Measurements from ENCODE around the gene CCDC61.

CCDC61 gene

GRCh38 chr19:46017095-46017429 is 21.8 kb downstream of the CCDC61 start:
- no peak for DNase-seq

GRCh38 chr19:46017874-46018675 is 22.8 kb downstream of the CCDC61 start:
- DNase-seq = no peak

GRCh38 chr19:46018729-46019251 is 23.5 kb downstream of the CCDC61 start:
- DNase-seq = no peak

- DNase-seq = no peak
Measured at GRCh38 chr19:46019270-46019669, 24.0 kb downstream of the CCDC61 start.

DNA sequence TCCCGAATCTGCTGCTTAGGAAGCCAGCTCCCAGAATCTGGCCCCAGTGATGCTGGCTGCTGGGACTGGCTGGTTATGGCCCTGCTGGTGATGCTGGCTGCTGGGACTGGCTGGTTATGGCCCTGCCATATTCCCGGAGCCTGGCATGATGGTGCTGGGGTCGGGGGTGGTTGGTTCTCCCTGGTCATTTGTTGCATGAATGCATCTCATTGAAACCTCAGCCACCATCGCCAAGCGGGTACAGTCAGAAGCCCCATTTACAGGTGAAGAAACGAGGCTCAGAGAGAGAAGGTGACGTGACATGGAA is 25.5 kb downstream of the CCDC61 start:
- DNase-seq = no peak

DNA sequence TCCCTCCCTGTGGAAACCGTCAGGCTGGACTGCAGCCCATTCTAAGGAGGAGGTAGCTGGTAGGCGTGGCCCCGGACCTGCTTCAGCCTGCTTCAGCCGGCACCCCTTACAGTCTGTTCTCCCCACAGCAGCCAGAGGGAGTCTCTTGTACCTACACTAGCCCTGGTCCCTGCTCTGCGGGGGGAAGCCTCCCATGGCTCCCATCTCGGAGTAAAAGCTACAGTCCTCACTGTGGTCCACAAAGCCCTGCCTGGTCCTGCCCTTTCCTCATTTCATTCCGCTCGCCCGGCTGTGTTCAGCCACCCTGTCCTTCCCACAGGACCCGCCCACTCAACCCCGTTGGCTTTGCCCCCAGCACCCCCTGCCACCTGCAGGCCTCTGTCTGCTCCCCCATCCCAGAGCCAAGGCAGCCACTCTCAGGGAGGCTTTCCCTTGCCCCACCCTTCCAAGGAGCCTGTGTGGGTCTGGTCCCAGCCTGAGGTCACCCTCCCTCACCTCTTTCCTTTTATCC is 26.3 kb downstream of the CCDC61 start:
- DNase-seq = no peak

- DNase-seq = no peak
Measured at GRCh38 chr19:46022061-46022430, 26.8 kb downstream of the CCDC61 start.

DNA sequence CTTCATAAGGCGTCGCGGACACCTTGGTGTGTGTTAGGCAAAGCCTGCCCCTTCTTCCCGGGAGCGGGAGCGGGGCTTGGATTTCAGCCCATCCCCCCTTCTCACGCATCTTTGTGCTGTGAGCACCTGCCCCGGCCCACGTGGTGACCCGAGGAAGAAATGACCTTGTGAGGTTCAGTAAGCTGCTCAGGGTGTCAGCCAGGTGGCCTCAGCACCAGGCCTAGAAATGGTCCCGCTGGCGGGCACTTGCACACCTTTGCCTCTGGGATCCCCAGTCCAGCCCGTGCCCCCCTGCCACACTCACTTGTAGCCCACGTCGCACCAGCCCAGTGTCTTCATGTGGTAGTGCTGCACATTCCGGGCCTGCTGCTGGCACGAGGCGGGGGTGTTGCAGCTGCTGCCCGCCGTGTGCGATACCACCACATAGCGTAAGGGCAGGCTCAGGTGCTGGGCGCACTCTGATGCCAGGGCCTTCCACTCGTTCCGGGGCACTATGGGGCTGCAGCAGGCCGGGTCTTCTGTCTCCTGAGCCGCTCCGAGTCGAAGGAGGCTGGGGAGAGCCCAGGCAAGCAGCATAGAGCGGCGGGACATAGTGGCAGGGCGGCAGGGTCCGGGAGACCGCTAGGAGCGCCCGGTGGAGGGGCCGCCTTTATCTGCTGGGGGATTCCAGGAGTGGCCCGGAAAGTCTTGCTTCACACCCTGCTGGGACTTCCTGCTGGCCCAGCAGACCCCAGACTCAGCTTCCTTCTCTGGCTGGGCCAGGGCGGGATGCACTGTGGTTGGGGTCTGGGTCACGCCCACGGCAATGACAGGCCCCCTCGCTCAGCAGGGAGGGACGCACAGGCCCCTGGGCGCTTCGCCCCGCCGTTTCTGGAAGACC is 27.4 kb downstream of the CCDC61 start, which contains the start of gene PGLYRP1:
Gene PGLYRP1 (minus strand): TSS at position 623 of the 880 bp plus-strand sequence. CDS start 32 bp downstream, at position 591.
- DNase-seq = no peak

- DNase-seq = no peak
Measured at GRCh38 chr19:46023311-46023779, 28.1 kb downstream of the CCDC61 start.

DNA sequence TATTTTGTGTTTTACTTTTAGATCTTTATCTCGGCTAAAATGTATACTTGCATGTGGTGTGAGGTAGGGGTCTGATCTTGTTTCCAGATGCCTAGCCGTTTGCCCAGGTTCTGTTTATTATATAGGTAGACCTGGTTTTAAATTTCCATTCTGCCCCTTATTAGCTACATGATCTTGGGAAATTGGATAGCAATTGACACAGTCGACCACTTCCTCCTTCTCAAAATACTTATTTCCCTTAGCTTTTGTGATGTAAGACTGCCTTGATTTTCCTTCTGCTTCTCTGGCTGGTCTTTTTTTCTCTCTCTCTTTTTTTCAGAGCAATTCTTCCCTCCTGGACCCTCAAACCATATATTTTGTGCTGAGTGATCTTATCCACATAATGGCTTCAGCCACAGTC is 30.6 kb downstream of the CCDC61 start:
- no peak for DNase-seq

DNA sequence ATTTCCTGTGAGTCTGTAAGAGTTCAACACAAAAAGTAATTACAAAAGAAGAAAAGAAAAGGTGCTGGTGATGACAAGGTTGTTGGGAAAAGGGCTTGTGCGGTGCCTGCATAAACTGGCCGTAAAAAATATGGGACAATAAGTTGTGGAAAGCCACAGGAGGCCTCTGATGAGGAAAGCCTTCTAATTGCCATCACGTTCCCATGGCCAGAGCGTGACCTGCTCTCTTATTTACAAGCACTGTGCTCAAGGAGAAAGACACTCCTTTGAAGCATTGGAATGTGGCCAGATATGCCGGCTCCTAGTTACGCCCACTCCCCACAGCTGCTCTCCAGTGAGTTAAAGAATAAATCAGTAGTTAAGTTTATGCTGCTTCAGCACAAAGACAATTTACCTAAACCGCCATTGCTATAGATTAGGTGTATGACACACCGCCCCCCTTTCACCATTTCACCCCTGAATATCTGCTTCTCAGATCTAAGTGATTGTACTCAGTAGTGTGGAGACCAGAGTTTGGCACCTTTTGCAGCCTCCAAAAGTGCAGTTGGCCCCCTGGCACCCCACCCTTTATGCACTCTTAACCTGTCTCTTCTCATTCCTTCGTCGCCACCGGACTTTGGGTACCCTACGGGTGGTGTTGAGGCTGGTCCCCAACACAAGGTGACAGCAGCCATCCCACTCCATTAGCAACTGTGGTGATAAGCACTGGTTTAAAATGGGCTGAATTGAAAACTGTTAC is 35.7 kb downstream of the CCDC61 start:
- DNase-seq = peak; percentile 11

GRCh38 chr19:46031781-46032596 is 36.7 kb downstream of the CCDC61 start:
- DNase-seq = no peak

DNA sequence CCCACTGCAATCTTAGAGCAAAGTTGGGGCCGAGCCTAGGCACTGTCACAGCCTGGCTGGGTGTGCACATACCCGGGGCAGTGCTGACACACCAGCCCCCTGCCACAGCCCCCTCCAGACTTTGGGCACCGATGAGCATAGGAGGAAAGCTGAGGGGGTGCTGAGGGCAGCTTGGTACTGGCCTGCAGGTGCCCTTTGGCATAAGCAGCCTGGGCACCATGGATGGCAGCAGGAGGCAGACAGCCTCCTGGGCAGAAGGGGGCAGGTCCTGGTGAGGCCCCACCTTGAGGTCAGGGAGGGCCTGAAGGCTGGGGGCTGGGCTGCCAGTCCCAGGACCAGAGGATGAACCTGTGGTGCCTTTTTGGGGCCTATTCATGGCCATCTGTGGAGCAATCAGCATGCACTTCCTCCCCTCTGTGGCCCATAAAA is 37.3 kb downstream of the CCDC61 start:
- no peak for DNase-seq

- no peak for DNase-seq
Measured at GRCh38 chr19:46033401-46033800, 38.1 kb downstream of the CCDC61 start.

GRCh38 chr19:46035546-46035945 is 40.3 kb downstream of the CCDC61 start:
- no peak for DNase-seq

DNA sequence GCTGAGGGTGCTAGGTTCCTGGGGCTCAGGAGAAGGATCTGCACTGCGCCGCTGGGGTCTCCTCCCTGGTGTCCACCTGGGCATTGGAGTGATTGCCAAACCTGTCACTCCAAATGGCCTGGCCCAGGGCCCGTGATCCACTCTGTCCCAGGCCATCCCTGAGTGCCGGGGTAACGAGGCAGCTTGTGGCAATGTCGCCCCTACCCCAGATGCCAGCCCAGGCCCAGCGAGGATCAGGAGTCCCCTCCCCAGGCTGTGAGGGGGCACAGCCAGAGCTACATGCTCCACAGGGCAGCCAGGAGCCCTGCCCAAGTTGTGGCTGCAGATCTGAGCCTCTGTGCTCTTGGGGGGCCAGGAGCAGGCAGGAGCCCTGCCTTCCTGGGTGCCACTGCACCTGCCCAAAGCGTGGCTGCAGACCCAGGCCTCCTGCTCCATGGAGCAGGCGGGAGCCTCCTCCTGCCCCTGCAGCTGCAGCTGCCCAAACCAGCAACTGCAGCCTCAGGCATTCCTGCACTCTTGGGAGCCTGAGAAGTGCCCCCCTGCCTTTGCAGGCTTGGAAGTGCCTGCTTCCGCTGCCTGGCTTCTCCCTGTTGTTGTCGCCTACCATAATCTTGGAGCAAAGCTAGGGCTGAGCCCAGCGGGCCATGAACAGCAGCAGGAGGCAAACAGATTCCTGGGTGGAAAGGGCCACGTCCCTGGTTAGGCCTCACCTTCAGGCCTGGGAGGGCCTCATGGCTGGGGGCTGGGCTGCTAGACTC is 40.9 kb downstream of the CCDC61 start:
- DNase-seq = no peak

- no peak for DNase-seq
Measured at GRCh38 chr19:46036744-46037128, 41.5 kb downstream of the CCDC61 start.

GRCh38 chr19:46040125-46040524 is 44.9 kb downstream of the CCDC61 start:
- no peak for DNase-seq

GRCh38 chr19:46040952-46041500 is 45.8 kb downstream of the CCDC61 start, which contains the start of gene IGFL4:
IGFL4 (minus strand) TSS chr19:46041002; CDS start chr19:46040962, 40 bp downstream.
- peak; percentile 93 for DNase-seq

- DNase-seq = peak; percentile 43
Measured at GRCh38 chr19:46042252-46042883, 47.1 kb downstream of the CCDC61 start.

All from DMS79 (cell line).